ENCODE measurements around the gene MROH2A. TPM values are rescaled to one million over a fixed set of nuclear protein-coding genes. Genes with fewer than 3 reads are reported as not detected.
A peak's percentile ranks its signal among the peaks of the same experiment; 100 is the strongest.
"Not testable (repeated sequence)": the region's sequence is repeated elsewhere in the genome, so short reads cannot be mapped to it uniquely, and the experiment has no call there.

MROH2A gene
- total RNA-seq, 1 experiment from 2014 or later, result not detected

DNA sequence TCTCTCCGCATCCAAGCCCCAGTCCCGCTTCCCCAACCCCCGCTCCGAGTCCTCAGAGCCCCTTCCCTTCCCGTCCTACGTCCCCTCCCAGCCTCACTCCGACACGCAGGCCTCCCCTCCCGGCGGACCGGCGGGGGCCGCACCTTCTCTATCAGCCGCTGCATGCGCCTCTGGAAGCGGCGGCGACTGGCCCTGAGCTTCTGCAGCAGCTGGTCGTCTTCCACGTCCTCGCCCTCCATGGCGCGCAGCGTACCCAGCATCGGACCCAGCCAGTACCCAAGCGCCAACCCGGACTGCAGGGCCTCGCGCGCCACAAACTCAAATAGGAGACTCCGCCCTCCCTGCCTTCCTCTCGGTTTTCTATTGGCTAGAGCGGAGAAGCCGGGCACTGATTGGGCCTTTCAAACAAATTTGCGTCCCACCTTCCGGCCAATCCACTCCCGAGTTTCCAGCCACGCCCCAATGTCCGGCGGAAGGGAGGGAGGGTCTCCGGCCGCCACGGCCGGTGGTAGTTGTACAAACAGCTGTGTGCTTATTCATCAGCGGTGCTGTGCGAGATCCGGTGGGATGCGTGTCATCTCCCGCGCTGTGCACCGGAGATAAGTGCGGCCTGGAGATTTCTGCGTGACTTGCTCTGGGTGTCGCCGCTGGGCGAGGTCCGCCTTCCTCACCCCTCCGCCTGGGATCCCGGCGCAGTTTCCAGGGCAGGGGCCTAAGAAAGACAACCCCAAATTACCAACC, 76.3 kb downstream of the MROH2A start, which contains the start of gene HJURP:
Gene HJURP (minus strand): TSS at position 295 of the 741 bp plus-strand sequence. CDS start 35 bp downstream, at position 260.
- Histone ChIP-seq H3K27me3 (ENCODE audit: control insufficient read depth, insufficient read depth, low read length) (no peaks in the 10 kb centered on the region), H3K36me3 (replicated peaks; ENCODE audit: control insufficient read depth, insufficient read depth, low read length) (peaks cover 25% of the 10 kb centered on the region), H3K4me3 (ENCODE audit: insufficient read depth, low read depth, low read length) (peak within 1 kb of the TSS; percentile 98)
- DNase-seq, result peak; percentile 98

GRCh38 chr2:233855345-233855744, 77.2 kb downstream of the MROH2A start:
- no peak for DNase-seq
- Histone ChIP-seq H3K4me3 (ENCODE audit: insufficient read depth, low read depth, low read length) (no peak overlapping the region), H3K36me3 (replicated peaks; ENCODE audit: control insufficient read depth, insufficient read depth, low read length) (peaks cover 18% of the 10 kb centered on the region), H3K27me3 (ENCODE audit: control insufficient read depth, insufficient read depth, low read length) (no peaks in the 10 kb centered on the region)

- no peaks in the 10 kb centered on the region for H3K27me3 ChIP-seq (ENCODE audit: control insufficient read depth, insufficient read depth, low read length)
- H3K36me3 ChIP-seq (replicated peaks; ENCODE audit: control insufficient read depth, insufficient read depth, low read length), result peaks cover 10% of the 10 kb centered on the region
- H3K4me3 ChIP-seq (ENCODE audit: insufficient read depth, low read depth, low read length), result no peak overlapping the region
- no peak for DNase-seq
Observed at GRCh38 chr2:233856184-233856583, 78.1 kb downstream of the MROH2A start.

GRCh38 chr2:233857511-233858141, 79.5 kb downstream of the MROH2A start:
- peak; percentile 72 for DNase-seq
- Histone ChIP-seq H3K27me3 (ENCODE audit: control insufficient read depth, insufficient read depth, low read length) (no peaks in the 10 kb centered on the region), H3K4me3 (ENCODE audit: insufficient read depth, low read depth, low read length) (no peak overlapping the region), H3K36me3 (replicated peaks; ENCODE audit: control insufficient read depth, insufficient read depth, low read length) (peaks cover 2% of the 10 kb centered on the region; the same call in 1 of the 2 replicates)

- Histone ChIP-seq H3K36me3 (replicated peaks; ENCODE audit: control insufficient read depth, insufficient read depth, low read length) (peaks cover 1% of the 10 kb centered on the region; the same call in 1 of the 2 replicates), H3K4me3 (ENCODE audit: insufficient read depth, low read depth, low read length) (no peak overlapping the region), H3K27me3 (ENCODE audit: control insufficient read depth, insufficient read depth, low read length) (no peaks in the 10 kb centered on the region)
- DNase-seq, result no peak
Observed at GRCh38 chr2:233858331-233858730, 80.2 kb downstream of the MROH2A start.

GRCh38 chr2:233862261-233862768, 84.2 kb downstream of the MROH2A start:
- no peak for DNase-seq
- H3K27me3 ChIP-seq (ENCODE audit: control insufficient read depth, insufficient read depth, low read length), result no peaks in the 10 kb centered on the region
- no peak overlapping the region for H3K4me3 ChIP-seq (ENCODE audit: insufficient read depth, low read depth, low read length)
- H3K36me3 ChIP-seq (replicated peaks; ENCODE audit: control insufficient read depth, insufficient read depth, low read length), result peaks cover 7% of the 10 kb centered on the region

- H3K27me3 ChIP-seq (ENCODE audit: control insufficient read depth, insufficient read depth, low read length), result no peaks in the 10 kb centered on the region; the same call in 1 of the 2 replicates
- H3K4me3 ChIP-seq (ENCODE audit: insufficient read depth, low read depth, low read length), result no peak overlapping the region
- peak; percentile 61 for DNase-seq
- H3K36me3 ChIP-seq (replicated peaks; ENCODE audit: control insufficient read depth, insufficient read depth, low read length), result peaks cover 7% of the 10 kb centered on the region
Observed at GRCh38 chr2:233865838-233866237, 87.7 kb downstream of the MROH2A start.

DNA sequence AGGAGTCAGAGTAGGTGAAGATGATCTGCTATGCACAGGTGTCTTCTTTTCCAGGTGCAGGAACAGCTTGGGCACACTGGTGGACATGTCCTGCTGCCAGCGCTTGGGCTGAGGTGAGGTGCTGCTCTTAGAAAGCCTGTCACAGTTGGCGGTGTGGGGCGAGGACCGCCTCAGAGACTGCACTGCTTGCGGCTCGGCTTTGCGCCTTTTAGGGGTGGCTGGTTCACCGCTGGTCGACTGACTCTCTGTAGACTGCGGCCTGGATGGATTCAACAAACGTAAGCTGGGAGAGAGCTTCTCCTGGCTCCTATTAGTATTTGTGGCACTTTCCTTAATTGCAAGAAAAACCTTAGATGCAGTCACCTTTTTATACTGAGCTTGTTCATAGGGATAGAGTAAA, 88.3 kb downstream of the MROH2A start:
- Histone ChIP-seq H3K4me3 (ENCODE audit: insufficient read depth, low read depth, low read length) (no peak overlapping the region), H3K36me3 (replicated peaks; ENCODE audit: control insufficient read depth, insufficient read depth, low read length) (peaks cover 7% of the 10 kb centered on the region), H3K27me3 (ENCODE audit: control insufficient read depth, insufficient read depth, low read length) (no peaks in the 10 kb centered on the region; the same call in 1 of the 2 replicates)
- DNase-seq, result no peak

DNA sequence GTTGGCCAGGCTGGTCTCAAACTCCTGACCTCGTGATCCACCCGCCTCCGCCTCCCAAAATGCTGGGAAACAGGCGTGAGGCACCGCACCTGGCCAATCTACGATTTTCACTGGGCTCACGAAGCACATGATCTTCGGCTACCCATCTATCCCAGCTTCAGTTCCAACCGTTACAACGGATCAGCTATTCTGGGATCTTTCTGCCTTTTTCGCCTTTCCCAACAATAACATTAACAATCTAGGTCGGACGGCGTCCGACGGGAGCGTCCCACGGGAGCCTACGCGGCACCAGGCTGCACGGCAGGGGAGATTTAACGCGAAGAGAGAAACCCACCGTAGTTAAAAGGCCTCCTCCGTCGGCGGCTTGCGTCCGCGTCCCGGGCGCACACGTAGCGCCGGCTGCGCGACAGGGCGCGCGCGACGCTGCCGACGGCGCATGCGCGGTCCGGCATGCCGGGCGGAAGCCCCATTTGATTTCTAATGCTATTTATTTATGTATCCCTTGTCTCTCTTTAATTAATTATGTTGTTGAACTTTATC, 89.9 kb downstream of the MROH2A start, which contains the start of gene MSL3B:
Gene MSL3B (minus strand): TSS at position 394 of the 540 bp plus-strand sequence.
- peak; percentile 90 for DNase-seq
- Histone ChIP-seq H3K36me3 (replicated peaks; ENCODE audit: control insufficient read depth, insufficient read depth, low read length) (peaks cover 7% of the 10 kb centered on the region), H3K27me3 (ENCODE audit: control insufficient read depth, insufficient read depth, low read length) (no peaks in the 10 kb centered on the region; the same call in 1 of the 2 replicates)

DNA sequence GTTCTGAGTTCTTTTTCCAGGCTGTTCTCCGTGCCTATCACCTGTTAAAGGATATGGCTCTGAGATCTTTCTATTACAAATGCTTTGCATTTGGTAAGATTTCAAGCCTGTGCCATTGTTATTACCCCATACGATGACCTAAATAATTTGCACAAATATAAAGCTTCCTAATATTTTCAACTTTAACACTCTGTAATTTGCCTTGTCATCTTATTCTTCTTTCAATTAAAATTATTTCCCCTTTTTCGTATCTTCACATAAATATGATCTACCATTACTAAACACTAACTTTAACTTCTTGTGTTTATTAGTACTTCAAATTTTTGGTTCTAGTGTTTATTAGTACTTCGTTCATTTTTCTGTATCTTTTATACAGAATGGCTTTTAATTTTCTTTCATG, 93.3 kb downstream of the MROH2A start:
- Histone ChIP-seq H3K27me3 (ENCODE audit: control insufficient read depth, insufficient read depth, low read length) (no peaks in the 10 kb centered on the region; the same call in 1 of the 2 replicates), H3K4me3 (ENCODE audit: insufficient read depth, low read depth, low read length) (no peak overlapping the region)
- no peak for DNase-seq

More for the DNA sequence above, 89.9 kb downstream of the MROH2A start, which contains the start of gene MSL3B:
- H3K4me3 ChIP-seq (ENCODE audit: insufficient read depth, low read depth, low read length), result peak within 1 kb of the TSS; percentile 61

GRCh38 chr2:233872125-233872524, 94.0 kb downstream of the MROH2A start:
- H3K4me3 ChIP-seq (ENCODE audit: insufficient read depth, low read depth, low read length); H3K36me3 ChIP-seq (replicated peaks; ENCODE audit: control insufficient read depth, insufficient read depth, low read length); H3K27me3 ChIP-seq (ENCODE audit: control insufficient read depth, insufficient read depth, low read length); DNase-seq: not testable (repeated sequence)

More for the DNA sequence above, 93.3 kb downstream of the MROH2A start:
- peaks cover 6% of the 10 kb centered on the region for H3K36me3 ChIP-seq (replicated peaks; ENCODE audit: control insufficient read depth, insufficient read depth, low read length)

- DNase-seq, result no peak
Observed at GRCh38 chr2:233882353-233882752, 104.2 kb downstream of the MROH2A start.

More at GRCh38 chr2:233882353-233882752, 104.2 kb downstream of the MROH2A start:
- Histone ChIP-seq H3K36me3 (replicated peaks; ENCODE audit: control insufficient read depth, insufficient read depth, low read length) (no peaks in the 10 kb centered on the region), H3K27me3 (ENCODE audit: control insufficient read depth, insufficient read depth, low read length) (no peaks in the 10 kb centered on the region), H3K4me3 (ENCODE audit: insufficient read depth, low read depth, low read length) (no peak overlapping the region)

Measured in H7 (cell line).